ENCODE data around the gene FAM78A.

Gene FAM78A

DNA sequence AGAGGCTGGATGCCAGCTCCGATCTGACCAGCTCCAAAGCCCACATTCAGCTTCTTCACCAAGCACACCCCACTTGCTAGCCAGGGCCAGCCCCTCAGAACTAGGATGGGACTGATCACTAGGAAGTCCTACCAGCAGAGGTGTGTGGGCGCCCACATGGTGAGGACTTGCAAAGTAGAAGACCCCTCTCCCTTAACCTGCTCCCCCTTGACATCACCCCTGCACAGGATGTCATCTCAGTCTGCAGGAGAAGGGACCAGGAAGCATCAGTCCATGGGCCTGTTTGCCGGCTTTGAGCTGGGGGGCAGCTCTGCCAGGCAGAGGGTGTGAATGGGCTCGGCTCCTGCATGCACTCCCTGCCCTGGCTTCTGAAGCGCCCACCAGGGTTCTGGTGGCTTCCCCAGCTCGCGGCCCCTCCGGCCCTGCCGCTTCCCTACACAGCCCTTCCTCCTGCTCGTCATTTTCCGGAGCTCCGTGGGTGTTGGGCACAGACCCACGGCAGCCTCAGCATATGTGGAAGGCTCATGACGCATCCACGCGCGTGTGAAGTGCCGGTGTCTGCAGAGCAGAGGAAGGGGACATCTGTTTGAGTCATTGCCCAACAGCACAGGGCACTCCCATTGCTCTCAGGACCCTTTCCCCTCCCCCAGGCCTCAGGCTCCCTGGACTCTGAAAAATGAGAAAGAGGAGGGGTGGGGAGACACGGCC lies 3.7 kb upstream of the FAM78A start:
- no peak overlapping the region for H3K27ac Mint-ChIP-seq

DNA sequence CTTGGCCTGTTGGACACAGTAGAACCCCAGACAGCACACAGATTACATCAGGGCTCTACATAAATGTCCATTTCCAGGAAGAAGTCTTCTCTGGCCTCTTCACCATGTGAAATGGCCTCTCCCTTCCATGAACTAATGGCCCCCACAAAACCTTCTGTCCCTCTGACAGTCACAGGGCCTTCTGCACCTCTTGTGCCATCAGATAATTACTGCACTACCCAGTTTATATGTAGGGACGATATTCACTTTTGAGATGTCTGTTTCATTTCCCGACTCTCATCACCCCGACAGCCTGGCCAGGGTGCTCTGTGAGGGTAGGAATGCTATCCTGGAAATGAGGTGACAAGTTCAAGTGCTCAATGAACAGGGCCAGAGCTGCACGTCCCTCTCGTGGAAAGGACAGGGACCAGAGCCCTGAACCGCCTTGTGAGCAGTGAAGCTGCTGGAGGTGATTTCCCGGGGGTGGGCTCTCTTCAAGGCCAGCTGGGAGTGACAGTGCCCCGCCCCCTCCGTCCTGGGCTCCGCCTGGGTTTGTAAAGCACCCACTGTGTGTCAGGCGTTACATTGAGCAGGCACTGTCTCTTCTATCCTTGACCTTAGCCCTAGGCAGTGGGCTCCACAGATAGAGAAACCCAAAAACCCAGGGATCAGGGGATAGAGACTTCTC lies 3.0 kb upstream of the FAM78A start:
- Mint-ChIP-seq H3K36me3 (peaks cover 23% of the 10 kb centered on the region), H3K4me1 (peaks cover 29% of the 10 kb centered on the region), H3K9me3 (no peaks in the 10 kb centered on the region), H3K27me3 (peaks cover 53% of the 10 kb centered on the region), H3K4me3 (peak overlapping the region; percentile 86), H3K27ac (peak overlapping the region; percentile 97)
- DNase-seq: no peak
- CTCF ChIA-PET: interaction anchor here (1.0 kb wide), 1 partner anchor 57 kb away, joined by 3 read pairs; no protein-coding TSS in a partner anchor

More for the DNA sequence above, 3.7 kb upstream of the FAM78A start:
- CTCF ChIA-PET: interaction anchor here (1.0 kb wide), 1 partner anchor 56 kb away, joined by 3 read pairs; no protein-coding TSS in a partner anchor
- Mint-ChIP-seq H3K9me3 (no peaks in the 10 kb centered on the region), H3K27me3 (peaks cover 60% of the 10 kb centered on the region), H3K4me3 (no peak overlapping the region), H3K36me3 (peaks cover 16% of the 10 kb centered on the region), H3K4me1 (peaks cover 29% of the 10 kb centered on the region)
- DNase-seq: no peak

DNA sequence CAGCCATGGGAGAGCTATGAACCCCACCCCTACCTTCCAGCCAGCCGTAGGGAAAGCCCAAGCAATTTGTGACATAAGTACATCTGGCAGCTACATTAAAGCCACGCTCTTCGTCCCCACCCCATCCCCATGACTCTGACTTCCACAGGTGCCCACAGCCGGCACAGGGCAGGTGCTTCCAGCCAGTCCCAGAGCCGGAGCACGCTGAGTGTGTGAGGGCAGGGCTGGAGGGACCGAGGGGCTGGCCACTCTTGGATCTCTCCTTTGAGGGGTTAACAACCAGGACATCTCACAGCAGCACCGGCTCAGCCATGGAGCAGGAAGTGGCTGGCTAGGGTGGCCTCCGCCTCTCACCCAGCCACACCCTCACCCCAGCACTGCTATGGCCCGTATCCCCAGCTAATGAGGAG lies 2.4 kb upstream of the FAM78A start:
- peak overlapping the region; percentile 86 for H3K4me3 Mint-ChIP-seq
- H3K27me3 Mint-ChIP-seq: peaks cover 46% of the 10 kb centered on the region
- no peaks in the 10 kb centered on the region for H3K9me3 Mint-ChIP-seq
- peak; percentile 73 for DNase-seq
- H3K27ac Mint-ChIP-seq: peak overlapping the region; percentile 97
- H3K36me3 Mint-ChIP-seq: peaks cover 29% of the 10 kb centered on the region
- CTCF ChIA-PET: interaction anchor here (0.6 to 1.0 kb wide), 4 partner anchors 23 to 1380 kb away, joined by 3 to 5 read pairs (median 3); no protein-coding TSS in a partner anchor
- H3K4me1 Mint-ChIP-seq: peaks cover 29% of the 10 kb centered on the region

DNA sequence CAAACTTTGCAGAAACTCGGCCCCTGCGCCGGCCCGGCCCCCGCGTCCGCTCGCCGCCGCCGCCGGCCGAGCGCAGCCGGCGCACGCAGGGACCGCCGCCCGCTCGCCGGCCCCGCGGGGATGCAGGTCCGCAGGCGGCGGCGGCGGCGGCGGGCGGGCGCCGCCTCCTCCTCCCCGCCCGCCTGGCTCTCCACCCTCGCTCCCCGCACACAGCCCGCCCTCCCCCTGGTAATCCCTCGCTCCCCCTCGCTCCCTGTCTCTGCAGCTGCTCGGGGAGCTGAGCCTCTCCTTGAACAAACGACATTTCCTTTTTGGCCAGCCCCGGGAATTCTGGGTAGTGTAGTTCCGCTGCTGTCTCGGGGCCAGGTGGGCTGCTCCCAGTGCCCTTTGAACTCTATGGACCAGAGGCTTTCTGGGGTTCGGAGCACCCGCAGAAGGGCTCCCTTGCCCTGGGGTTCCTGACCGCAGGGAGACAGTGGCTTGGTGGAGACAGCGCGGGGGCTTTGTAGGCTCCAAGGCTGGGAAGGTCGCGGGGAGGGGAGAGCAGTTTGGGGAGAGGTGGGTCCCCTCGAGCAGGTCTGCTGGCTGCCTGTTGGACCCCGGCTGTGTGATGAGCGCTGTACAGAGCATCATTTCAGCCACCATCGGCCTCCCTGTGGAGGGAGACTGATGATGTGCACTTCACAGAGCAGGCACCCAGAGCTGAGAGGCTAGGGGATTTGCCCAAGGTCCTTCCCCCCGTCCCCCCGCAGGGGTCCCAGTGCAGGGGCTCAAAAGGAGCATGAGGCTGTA lies 1.8 kb upstream of the FAM78A start:
- H3K27me3 Mint-ChIP-seq: peaks cover 40% of the 10 kb centered on the region
- DNase-seq: peak; percentile 88
- peaks cover 35% of the 10 kb centered on the region for H3K36me3 Mint-ChIP-seq
- no peaks in the 10 kb centered on the region for H3K9me3 Mint-ChIP-seq
- CTCF ChIA-PET: interaction anchor here (0.6 to 1.0 kb wide), 3 partner anchors 22 to 1381 kb away, joined by 3 to 5 read pairs (median 3); no protein-coding TSS in a partner anchor
- H3K4me3 Mint-ChIP-seq: peak overlapping the region; percentile 86
- peaks cover 27% of the 10 kb centered on the region for H3K4me1 Mint-ChIP-seq
- peak overlapping the region; percentile 97 for H3K27ac Mint-ChIP-seq

DNA sequence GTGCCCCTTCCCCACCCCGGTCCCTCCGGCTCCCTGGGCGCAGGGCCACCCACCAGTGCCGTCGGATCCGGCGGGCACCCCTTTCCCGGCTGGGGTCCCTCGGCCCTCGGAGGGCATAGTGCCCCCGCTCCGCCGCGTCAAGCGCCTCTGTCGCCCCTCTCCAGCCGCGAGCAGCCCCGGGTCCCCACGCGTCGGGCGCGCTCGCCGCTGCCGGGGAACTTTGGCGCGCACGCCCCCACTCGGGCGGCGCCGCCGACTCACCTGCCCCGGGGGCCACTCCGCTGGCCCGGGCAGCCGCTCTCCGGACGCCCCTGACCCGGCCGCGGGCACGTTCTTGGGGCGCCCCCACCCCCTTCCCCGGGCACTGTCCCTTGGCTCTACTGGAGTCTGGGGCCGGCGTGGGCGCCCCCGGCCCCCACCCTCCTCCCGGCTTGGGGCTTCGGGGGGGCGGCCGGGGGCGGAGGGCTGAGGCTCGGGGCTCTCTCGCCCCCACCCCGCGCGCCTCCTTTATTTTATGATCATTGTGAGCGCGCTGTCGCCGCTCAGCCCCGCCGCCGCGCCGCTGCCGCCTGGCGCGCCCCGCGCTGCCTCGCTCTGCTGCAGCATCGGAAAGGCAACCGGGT lies 1.1 kb upstream of the FAM78A start:
- H3K4me3 Mint-ChIP-seq: peak overlapping the region; percentile 61
- H3K9me3 Mint-ChIP-seq: no peaks in the 10 kb centered on the region
- CTCF ChIA-PET: interaction anchor here (4.7 kb wide), 1 partner anchor 21 kb away, joined by 25 read pairs; no protein-coding TSS in a partner anchor
- no peak overlapping the region for H3K27ac Mint-ChIP-seq
- peaks cover 30% of the 10 kb centered on the region for H3K4me1 Mint-ChIP-seq
- peaks cover 33% of the 10 kb centered on the region for H3K27me3 Mint-ChIP-seq
- peak; percentile 48 for DNase-seq
- H3K36me3 Mint-ChIP-seq: peaks cover 40% of the 10 kb centered on the region

DNA sequence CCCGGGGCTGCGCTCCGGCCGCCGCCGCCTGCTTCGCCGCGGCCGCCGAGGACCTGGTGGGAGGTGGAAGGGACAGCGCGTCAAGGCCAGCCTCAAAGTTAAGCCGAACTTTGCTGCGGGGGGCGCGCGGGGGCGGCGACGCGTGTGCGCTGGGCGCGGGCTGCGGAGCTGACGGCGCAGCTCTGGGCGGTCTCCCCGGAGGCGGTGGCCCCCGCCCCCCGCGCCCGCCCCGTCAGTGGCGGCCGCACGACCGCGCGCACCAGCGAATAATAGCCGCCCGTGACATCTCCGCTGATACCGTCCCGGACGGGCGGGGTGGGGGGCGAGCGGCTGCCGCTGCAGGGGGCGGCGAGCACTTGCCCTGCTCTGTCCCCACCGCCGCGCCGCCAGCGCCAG lies 579 bp upstream of the FAM78A start:
- H3K27me3 Mint-ChIP-seq: peaks cover 28% of the 10 kb centered on the region
- H3K9me3 Mint-ChIP-seq: no peaks in the 10 kb centered on the region
- CTCF ChIA-PET: interaction anchor here (4.7 kb wide), 1 partner anchor 20 kb away, joined by 25 read pairs; no protein-coding TSS in a partner anchor
- peak overlapping the region; percentile 55 for H3K27ac Mint-ChIP-seq
- H3K36me3 Mint-ChIP-seq: peaks cover 45% of the 10 kb centered on the region
- peaks cover 30% of the 10 kb centered on the region for H3K4me1 Mint-ChIP-seq
- peak; percentile 66 for DNase-seq
- H3K4me3 Mint-ChIP-seq: peak overlapping the region; percentile 61

DNA sequence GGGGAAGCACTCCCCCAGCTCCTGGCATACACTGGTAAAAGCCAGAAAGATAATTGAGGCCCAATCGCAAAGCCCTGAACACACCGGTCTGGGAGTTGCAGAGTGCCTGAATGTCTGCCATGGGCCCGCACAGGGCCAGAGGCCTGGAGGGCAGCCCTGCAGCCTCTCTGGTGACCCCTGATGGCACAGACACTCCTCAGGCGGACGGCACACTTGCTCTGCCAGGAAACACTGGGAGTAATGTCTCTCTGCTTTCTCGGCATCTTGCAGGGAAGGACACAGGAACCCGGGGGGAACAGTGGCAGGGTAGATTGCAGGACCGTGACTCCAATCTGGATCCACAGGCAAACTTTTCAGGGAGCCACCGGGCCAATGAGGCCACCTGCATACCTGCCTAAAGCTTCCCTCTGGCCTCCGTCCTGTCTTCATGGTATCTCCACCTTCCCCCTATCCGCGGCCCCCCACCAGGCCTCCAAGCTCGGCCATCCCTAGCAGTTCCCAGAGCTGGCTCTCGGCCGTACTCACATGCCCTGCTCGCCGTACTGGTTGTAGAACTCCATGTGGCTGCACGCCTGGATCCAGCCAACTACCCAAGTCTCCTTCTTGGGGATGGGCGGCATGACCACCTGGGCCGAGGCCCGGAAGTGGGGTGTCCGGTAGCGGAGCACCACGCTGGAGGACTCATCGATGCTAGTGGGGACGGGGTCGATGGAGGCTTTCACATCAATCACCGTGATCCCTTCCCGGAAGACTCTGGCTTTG lies 797 bp downstream of the FAM78A start:
- no peaks in the 10 kb centered on the region for H3K9me3 Mint-ChIP-seq
- H3K4me3 Mint-ChIP-seq: peak overlapping the region; percentile 97
- H3K36me3 Mint-ChIP-seq: peaks cover 58% of the 10 kb centered on the region
- H3K4me1 Mint-ChIP-seq: peaks cover 41% of the 10 kb centered on the region
- H3K27ac Mint-ChIP-seq: peak overlapping the region; percentile 99
- CTCF ChIA-PET: interaction anchor here (4.7 kb wide), 1 partner anchor 19 kb away, joined by 25 read pairs; no protein-coding TSS in a partner anchor
- peaks cover 14% of the 10 kb centered on the region for H3K27me3 Mint-ChIP-seq
- DNase-seq: peak; percentile 49

DNA sequence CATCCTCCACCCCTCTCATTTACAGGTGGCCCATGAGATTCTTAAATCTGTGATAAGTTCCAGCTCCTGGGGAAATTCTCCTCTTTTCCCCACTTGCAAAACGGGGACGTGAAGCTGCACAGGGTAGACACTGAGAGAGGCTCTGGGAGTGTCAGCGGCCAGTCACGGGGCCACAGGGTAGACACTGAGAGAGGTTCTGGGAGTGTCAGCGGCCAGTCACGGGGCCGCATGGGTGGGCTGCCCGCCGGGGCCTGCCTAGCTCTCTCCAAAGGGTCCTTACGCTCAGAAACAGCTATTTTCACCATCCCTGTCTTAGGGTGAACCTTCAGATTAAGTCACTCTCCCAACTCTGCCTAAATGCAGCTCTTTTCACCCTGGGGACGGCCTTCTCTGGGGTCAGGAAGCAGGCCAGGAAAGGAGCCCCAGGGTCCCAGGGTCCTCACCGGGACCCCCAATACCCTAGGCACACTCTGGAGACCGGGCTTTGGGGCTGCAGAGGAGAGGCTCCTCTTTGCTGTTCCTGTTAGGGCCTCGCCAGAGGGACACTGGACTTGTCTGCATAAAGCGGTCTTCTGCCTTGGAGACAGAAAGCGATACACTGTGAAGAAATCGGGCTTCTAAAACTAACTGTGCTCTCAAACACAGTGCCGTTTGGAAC lies 1.5 kb downstream of the FAM78A start:
- Mint-ChIP-seq H3K4me1 (peaks cover 45% of the 10 kb centered on the region), H3K4me3 (peak overlapping the region; percentile 97), H3K27me3 (peaks cover 8% of the 10 kb centered on the region), H3K36me3 (peaks cover 64% of the 10 kb centered on the region), H3K27ac (peak overlapping the region; percentile 99), H3K9me3 (no peaks in the 10 kb centered on the region)
- peak; percentile 53 for DNase-seq
- CTCF ChIA-PET: interaction anchor here (1.6 to 4.7 kb wide), 3 partner anchors 16 to 62 kb away, joined by 3 to 25 read pairs (median 6); no protein-coding TSS in a partner anchor

DNA sequence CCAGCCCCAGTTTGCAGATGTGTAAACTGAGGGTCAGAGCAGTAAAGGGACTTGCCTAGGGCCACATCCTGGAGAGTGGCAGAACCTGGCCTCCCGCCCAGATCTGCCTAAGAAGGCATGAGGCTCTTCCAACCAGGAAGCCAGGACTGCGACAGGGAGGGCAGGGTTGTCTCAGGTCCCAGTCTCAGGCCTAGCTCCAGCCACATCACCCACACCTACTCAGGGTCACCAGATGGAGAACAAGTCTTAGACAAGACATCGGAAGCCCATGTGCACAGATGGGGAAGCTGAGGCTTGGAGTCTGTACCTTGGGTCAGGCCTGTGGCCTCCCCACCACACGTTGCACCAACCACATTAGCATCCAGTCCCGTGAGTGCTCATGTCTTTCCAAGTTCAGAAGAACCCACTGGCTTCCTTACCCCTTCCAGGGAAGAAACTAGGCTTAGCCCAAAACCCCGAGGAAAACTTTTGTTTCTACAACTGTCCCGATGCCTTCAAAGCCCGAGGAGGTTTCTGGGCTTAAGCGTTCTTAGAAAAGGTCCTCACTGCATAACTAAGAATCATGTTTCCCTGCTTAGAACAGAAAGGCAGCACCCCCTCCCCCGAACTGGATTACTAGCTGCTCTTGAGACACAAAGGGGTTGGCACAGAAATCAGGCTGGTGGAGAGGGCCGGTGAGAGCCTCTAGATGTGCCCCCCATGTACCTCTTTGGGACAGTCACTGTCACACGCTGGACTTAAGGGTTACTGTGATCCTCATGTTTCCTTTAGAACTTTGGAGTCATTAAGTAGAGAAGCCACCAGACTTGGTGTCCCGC lies 2.2 kb downstream of the FAM78A start:
- peaks cover 65% of the 10 kb centered on the region for H3K36me3 Mint-ChIP-seq
- peak overlapping the region; percentile 99 for H3K27ac Mint-ChIP-seq
- H3K4me3 Mint-ChIP-seq: peak overlapping the region; percentile 97
- CTCF ChIA-PET: interaction anchor here (1.6 to 4.7 kb wide), 3 partner anchors 15 to 63 kb away, joined by 3 to 25 read pairs (median 6); no protein-coding TSS in a partner anchor
- no peaks in the 10 kb centered on the region for H3K9me3 Mint-ChIP-seq
- peak; percentile 41 for DNase-seq
- H3K4me1 Mint-ChIP-seq: peaks cover 45% of the 10 kb centered on the region
- H3K27me3 Mint-ChIP-seq: peaks cover 4% of the 10 kb centered on the region

DNA sequence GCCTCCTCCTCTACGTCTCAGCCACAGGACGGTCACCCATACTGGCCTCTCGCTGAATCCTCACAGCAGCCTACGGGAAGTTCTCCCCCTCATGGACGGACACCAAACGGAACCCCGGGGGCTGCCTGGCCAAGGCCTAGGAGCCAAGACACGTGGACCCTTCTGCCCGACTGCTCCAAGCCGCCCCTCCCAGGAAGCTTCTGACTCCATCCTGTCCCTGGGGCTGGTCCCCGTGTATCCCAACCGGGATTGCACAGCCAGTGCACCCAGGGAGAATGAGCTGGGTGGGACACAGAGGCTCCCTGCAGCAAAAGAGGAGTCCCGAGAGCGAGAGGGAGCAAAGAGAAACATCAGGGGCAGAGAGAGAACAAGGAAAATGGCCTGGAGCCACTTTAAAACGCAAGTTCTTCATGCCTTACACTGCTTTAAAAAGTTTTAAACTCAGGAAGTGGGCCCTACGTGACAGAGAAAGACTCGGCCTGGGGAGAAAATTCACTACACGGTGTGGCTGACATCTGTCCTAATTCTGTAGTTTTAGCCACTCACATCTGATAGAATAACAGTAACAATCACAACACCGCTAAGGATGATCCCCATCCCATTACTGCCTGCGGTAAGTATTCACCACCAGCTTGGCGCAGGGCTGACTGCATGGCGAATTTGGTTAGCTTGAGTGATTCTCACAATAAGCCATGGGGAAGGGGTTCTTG lies 3.0 kb downstream of the FAM78A start:
- no peak for DNase-seq
- peak overlapping the region; percentile 99 for H3K27ac Mint-ChIP-seq
- peak overlapping the region; percentile 97 for H3K4me3 Mint-ChIP-seq
- CTCF ChIA-PET: interaction anchor here (0.7 to 4.7 kb wide), 4 partner anchors 14 to 93 kb away, joined by 3 to 25 read pairs (median 4); no protein-coding TSS in a partner anchor
- H3K36me3 Mint-ChIP-seq: peaks cover 66% of the 10 kb centered on the region
- peaks cover 4% of the 10 kb centered on the region for H3K27me3 Mint-ChIP-seq
- peaks cover 41% of the 10 kb centered on the region for H3K4me1 Mint-ChIP-seq
- no peaks in the 10 kb centered on the region for H3K9me3 Mint-ChIP-seq

DNA sequence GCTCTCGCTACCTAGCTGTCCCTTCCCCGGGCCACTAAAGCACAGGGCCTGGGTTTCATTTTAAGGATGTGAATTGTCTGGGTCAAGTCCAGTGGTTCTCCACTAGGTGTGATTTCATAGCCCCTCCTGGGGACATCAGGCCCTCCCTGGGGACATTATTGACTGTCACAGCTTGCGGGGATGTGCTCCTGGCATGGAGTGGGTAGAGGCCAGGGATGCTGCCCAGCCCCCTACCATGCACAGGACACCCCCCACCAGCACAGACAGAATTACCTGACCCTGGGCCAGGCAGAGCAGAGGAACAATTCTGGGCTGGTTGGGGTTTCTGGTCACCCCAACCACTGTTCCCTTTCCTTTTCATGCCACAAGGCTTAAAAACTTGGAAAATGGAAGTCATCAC lies 4.1 kb downstream of the FAM78A start:
- H3K4me3 Mint-ChIP-seq: peak overlapping the region; percentile 97
- peak overlapping the region; percentile 99 for H3K27ac Mint-ChIP-seq
- CTCF ChIA-PET: interaction anchor here (6.4 kb wide), 1 partner anchor 16 kb away, joined by 36 read pairs; no protein-coding TSS in a partner anchor
- peaks cover 4% of the 10 kb centered on the region for H3K27me3 Mint-ChIP-seq
- no peaks in the 10 kb centered on the region for H3K9me3 Mint-ChIP-seq
- H3K36me3 Mint-ChIP-seq: peaks cover 68% of the 10 kb centered on the region
- DNase-seq: no peak
- peaks cover 46% of the 10 kb centered on the region for H3K4me1 Mint-ChIP-seq
